Measurements from ENCODE around the gene TAPBP.

GRCh38 chr6:33312361-33313104 lies 1.3 kb downstream of the TAPBP start:
- TF ChIP-seq CTCF (IDR thresholded peaks at IDR 0.05): no peak
- no peak for TF ChIP-seq POLR2A (IDR thresholded peaks at IDR 0.05)

Measured in testis (tissue), 2 donors.